HepG2 (cell line): ENCODE data around the gene LASP1. TPM values are rescaled to one million over a fixed set of nuclear protein-coding genes. Genes with fewer than 3 reads are reported as not detected.

Experiments used
- ARNTL ChIP-seq: sonication (generic); formaldehyde crosslinking; IDR thresholded peaks from 2 replicates; pipeline ENCODE4 v1.4.0; 2020; ENCODE audit warnings: mild to moderate bottlenecking, missing genetic modification reagents
- CENPX ChIP-seq: sonication (generic); formaldehyde crosslinking; IDR thresholded peaks from 2 replicates; pipeline ENCODE4 v1.9.0; 2021; ENCODE audit warnings: mild to moderate bottlenecking, missing genetic modification reagents, moderate library complexity
- MBNL3 ChIP-seq: fragments of 250-450 bp; sonication (Bioruptor Pico); conservative IDR thresholded peaks from 2 replicates; pipeline ENCODE4 v1.8.0; 2022; ENCODE audit warnings: mild to moderate bottlenecking, inconsistent platforms
- RFX3 ChIP-seq: IDR thresholded peaks from 2 replicates; pipeline ENCODE4 v1.6.1; 2016; ENCODE audit warnings: missing biosample characterization, missing genetic modification reagents
- THAP11 ChIP-seq: IDR thresholded peaks from 2 replicates; pipeline ENCODE4 v1.6.1; 2016; ENCODE audit warnings: missing biosample characterization, missing genetic modification reagents
- ZBTB42 ChIP-seq: sonication (generic); formaldehyde crosslinking; IDR thresholded peaks from 2 replicates; pipeline ENCODE4 v1.5.0; 2020; ENCODE audit warnings: mild to moderate bottlenecking, missing genetic modification reagents
- ZNF383 ChIP-seq: sonication (generic); formaldehyde crosslinking; IDR thresholded peaks from 2 replicates; pipeline ENCODE4 v1.4.0; 2020; ENCODE audit warnings: missing genetic modification reagents, mild to moderate bottlenecking, borderline replicate concordance
- ZNF720 ChIP-seq: sonication (generic); formaldehyde crosslinking; IDR thresholded peaks from 2 replicates; pipeline ENCODE4 v1.4.0; 2020; ENCODE audit warnings: missing genetic modification reagents
- polyA plus RNA-seq, 8 experiments: library from polyadenylated mRNA; depleted of rRNA in 3 of 8; stranded (reverse) in 7 of 8; unstranded in 1 of 8; fragments of >200 nt; fragmentation: Illumina TruSeq in 4 of 8; extraction: Trizol in 4 of 8; gene quantifications; 2 replicates each; pipeline versions ENCODE4 v1.2.1 to v1.2.3, GENCODE V29; 2011 to 2016; ENCODE audit warnings: low read depth in 4 of 8, missing spikeins in 1 of 8, mixed read lengths in 1 of 8; ENCODE audit not compliant: insufficient read depth in 1 of 8
- total RNA-seq, 5 experiments: library from RNA; depleted of rRNA; stranded (reverse); fragments of >200 nt; fragmentation: Illumina TruSeq; extraction: Trizol; gene quantifications; 2 replicates each; pipeline ENCODE4 v1.2.3, GENCODE V29; 2016; ENCODE audit warnings: low read depth in 1 of 5
- TF ChIP-seq, protein P1 (sequence below): sonication (generic); formaldehyde crosslinking; conservative IDR thresholded peaks from 2 replicates; pipeline ENCODE4 v1.8.0; 2022; ENCODE audit warnings: missing genetic modification reagents

Gene LASP1
- total and polyA plus RNA-seq, 2 of the 13 experiments (the other 11 are each of a cell fraction or from before 2014, with no cell fraction given): 70.1 to 97.0 TPM

DNA sequence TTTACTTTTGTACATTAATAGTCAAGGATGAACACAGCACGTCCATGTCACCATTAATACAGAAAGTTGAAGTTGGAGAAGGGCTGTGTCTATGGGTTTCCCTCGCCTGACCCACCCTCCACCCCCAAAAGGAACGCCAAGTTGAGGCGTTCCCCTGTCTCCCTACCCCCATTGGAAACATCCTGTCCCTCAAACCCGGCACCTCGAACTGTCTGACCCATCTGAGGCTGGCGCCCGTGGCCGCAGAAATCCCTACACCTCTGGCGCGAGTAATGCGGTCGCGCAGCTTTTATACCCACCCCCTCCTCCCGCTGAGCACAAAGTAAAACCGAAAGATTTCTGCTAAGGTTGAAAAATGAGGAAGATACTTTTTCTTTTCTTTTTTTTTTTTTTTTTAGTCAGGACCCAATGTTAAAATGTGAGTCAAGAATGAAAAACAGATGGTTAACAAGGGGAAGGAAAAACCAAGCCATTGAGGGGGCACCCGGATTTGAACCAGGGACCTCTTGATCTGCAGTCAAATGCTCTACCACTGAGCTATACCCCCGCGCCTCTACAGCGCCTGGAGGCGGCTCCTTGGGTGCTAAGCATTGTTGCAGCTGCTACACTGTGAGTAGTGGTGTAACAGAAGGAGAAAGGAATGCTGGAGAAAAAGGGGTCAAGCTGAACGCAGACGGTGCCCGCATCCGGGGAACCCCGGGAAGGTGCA is 887 bp upstream of the LASP1 start (continued):
- TF ChIP-seq CENPX (CRISPR knock-in tag): no peak
- no peak for TF ChIP-seq RFX3 (CRISPR knock-in tag)
- TF ChIP-seq MBNL3: peak; percentile 56; the same call in 1 of the 2 replicates
- peak; percentile 71; the same call in 1 of the 2 replicates for TF ChIP-seq ZBTB42 (CRISPR knock-in tag)
- no peak for TF ChIP-seq ZNF720 (CRISPR knock-in tag)
- TF ChIP-seq, protein P1, sequence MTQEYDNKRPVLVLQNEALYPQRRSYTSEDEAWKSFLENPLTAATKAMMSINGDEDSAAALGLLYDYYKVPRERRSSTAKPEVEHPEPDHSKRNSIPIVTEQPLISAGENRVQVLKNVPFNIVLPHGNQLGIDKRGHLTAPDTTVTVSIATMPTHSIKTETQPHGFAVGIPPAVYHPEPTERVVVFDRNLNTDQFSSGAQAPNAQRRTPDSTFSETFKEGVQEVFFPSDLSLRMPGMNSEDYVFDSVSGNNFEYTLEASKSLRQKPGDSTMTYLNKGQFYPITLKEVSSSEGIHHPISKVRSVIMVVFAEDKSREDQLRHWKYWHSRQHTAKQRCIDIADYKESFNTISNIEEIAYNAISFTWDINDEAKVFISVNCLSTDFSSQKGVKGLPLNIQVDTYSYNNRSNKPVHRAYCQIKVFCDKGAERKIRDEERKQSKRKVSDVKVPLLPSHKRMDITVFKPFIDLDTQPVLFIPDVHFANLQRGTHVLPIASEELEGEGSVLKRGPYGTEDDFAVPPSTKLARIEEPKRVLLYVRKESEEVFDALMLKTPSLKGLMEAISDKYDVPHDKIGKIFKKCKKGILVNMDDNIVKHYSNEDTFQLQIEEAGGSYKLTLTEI (CRISPR knock-in tag): no peak
- peak; percentile 90; the same call in 1 of the 2 replicates for TF ChIP-seq ZNF383 (CRISPR knock-in tag)
- TF ChIP-seq THAP11 (CRISPR knock-in tag): peak; percentile 69
- TF ChIP-seq ARNTL (CRISPR knock-in tag): no peak; the same call in none of the 2 replicates
- TF ChIP-seq, all 625 proteins: peak for 247
